Measurements from ENCODE around the gene UQCRQ.

DNA sequence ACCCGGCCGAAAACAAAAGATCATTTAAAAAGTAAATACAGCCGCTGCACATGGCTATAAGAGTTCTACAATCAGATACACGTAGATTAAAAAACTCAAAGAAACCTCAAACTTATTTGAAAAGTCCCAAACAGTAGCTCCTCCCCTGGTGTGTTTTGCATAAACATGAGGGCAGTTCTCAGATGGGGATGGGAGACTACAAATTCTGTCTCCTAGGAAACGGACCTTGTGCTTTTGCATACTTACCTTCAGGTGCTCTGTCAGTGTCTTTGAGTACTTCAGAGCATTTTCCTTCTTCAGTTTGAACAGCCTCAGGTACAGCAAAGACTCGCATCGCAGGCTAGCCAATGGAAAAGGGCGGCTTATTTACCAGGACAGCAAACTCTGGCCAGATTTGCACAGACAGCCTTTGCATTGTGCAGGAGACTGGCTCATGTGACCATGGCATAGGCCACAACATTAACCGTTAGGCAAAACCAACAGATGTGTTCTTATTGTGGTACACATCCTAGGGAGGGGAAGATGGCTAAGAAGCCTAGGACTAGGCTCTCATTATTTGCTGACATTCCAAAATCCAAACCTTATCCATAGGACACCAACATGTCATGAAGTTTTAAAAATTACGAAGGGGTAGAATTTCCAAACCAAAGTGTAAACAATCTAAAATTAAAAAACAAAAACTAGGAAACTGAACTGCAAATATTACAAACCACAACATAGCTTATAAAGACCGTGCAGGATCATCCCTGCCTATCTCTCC, 19.8 kb downstream of the UQCRQ start:
- TF ChIP-seq, protein P1, sequence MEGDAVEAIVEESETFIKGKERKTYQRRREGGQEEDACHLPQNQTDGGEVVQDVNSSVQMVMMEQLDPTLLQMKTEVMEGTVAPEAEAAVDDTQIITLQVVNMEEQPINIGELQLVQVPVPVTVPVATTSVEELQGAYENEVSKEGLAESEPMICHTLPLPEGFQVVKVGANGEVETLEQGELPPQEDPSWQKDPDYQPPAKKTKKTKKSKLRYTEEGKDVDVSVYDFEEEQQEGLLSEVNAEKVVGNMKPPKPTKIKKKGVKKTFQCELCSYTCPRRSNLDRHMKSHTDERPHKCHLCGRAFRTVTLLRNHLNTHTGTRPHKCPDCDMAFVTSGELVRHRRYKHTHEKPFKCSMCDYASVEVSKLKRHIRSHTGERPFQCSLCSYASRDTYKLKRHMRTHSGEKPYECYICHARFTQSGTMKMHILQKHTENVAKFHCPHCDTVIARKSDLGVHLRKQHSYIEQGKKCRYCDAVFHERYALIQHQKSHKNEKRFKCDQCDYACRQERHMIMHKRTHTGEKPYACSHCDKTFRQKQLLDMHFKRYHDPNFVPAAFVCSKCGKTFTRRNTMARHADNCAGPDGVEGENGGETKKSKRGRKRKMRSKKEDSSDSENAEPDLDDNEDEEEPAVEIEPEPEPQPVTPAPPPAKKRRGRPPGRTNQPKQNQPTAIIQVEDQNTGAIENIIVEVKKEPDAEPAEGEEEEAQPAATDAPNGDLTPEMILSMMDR (IDR thresholded peaks at IDR 0.05; ENCODE audit: low read depth, low read length) = no peak
- TF ChIP-seq POLR2A (IDR thresholded peaks at IDR 0.05; ENCODE audit: extremely low read depth, insufficient read length) (no peak), MAX (IDR thresholded peaks at IDR 0.05; ENCODE audit: low read depth, low read length) (no peak), MYC (IDR thresholded peaks at IDR 0.05; ENCODE audit: low read depth, low read length) (no peak)
